ENCODE results near the gene KLHDC9. TPM values are rescaled to one million over a fixed set of nuclear protein-coding genes. Genes with fewer than 3 reads are reported as not detected.

The KLHDC9 gene
- polyA plus RNA-seq, 1 experiment, result 5.8 TPM

DNA sequence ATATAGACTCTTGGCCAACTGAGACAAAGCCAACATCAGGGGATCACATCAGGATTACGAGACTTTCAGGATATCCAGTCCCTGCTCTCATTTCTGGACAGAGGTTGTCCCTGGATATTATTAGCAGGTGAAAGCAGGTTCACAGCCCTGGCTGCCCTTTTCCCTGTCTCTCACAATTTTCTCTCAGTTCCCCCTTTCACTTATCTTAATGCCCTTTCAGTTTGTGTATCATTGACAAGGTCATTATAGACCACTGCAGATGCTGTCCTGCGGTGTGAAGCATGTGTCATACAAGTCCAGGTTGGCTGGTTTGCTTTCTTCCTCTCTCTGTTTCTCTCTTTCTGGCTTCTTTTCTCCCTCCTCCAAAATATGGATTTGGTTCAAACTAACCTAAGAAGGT is 2.1 kb upstream of the KLHDC9 start:
- POLR2A ChIA-PET, result no interaction called here
- CTCF ChIA-PET, result interaction anchor here (1.0 to 8.9 kb wide), 10 partner anchors 10 to 125 kb away, joined by 4 to 132 read pairs (median 39); partner anchors contain the start of genes ARHGAP30, DEDD, NECTIN4 and NIT1
- H3K36me3 ChIP-seq (ENCODE audit: control insufficient read depth, insufficient read depth, low read length), result 0 out of 2 replicates have a peak, but pooled peaks cover 1% of the 10 kb centered on the region
- TF ChIP-seq, protein P1, sequence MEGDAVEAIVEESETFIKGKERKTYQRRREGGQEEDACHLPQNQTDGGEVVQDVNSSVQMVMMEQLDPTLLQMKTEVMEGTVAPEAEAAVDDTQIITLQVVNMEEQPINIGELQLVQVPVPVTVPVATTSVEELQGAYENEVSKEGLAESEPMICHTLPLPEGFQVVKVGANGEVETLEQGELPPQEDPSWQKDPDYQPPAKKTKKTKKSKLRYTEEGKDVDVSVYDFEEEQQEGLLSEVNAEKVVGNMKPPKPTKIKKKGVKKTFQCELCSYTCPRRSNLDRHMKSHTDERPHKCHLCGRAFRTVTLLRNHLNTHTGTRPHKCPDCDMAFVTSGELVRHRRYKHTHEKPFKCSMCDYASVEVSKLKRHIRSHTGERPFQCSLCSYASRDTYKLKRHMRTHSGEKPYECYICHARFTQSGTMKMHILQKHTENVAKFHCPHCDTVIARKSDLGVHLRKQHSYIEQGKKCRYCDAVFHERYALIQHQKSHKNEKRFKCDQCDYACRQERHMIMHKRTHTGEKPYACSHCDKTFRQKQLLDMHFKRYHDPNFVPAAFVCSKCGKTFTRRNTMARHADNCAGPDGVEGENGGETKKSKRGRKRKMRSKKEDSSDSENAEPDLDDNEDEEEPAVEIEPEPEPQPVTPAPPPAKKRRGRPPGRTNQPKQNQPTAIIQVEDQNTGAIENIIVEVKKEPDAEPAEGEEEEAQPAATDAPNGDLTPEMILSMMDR (IDR thresholded peaks at IDR 0.05; ENCODE audit: insufficient read depth, low read depth, low read length), result no peak
- no peaks in the 10 kb centered on the region for H3K27me3 ChIP-seq (ENCODE audit: control insufficient read depth, insufficient read depth, low read length)
- DNase-seq (ENCODE audit: low read depth), result no peak
- no peak overlapping the region for H3K4me3 ChIP-seq (ENCODE audit: low read depth, low read length)

GRCh38 chr1:161096530-161096929 is 1.6 kb upstream of the KLHDC9 start:
- POLR2A ChIA-PET, result no interaction called here
- DNase-seq (ENCODE audit: low read depth), result no peak
- Histone ChIP-seq H3K27me3 (ENCODE audit: control insufficient read depth, insufficient read depth, low read length) (no peaks in the 10 kb centered on the region), H3K4me3 (ENCODE audit: low read depth, low read length) (no peak overlapping the region), H3K36me3 (ENCODE audit: control insufficient read depth, insufficient read depth, low read length) (0 out of 2 replicates have a peak, but pooled peaks cover 1% of the 10 kb centered on the region)
- TF ChIP-seq, protein P1 (IDR thresholded peaks at IDR 0.05; ENCODE audit: insufficient read depth, low read depth, low read length), result no peak
- CTCF ChIA-PET, result interaction anchor here (1.0 to 8.9 kb wide), 16 partner anchors 11 to 371 kb away, joined by 3 to 132 read pairs (median 11); partner anchors contain the start of genes ARHGAP30, DEDD, F11R and NECTIN4

GRCh38 chr1:161099090-161099802 is 1.1 kb downstream of the KLHDC9 start:
- DNase-seq (ENCODE audit: low read depth), result no peak
- no peak overlapping the region for H3K4me3 ChIP-seq (ENCODE audit: low read depth, low read length)
- POLR2A ChIA-PET, result no interaction called here
- peaks cover 6% of the 10 kb centered on the region for H3K36me3 ChIP-seq (ENCODE audit: control insufficient read depth, insufficient read depth, low read length)
- H3K27me3 ChIP-seq (ENCODE audit: control insufficient read depth, insufficient read depth, low read length), result no peaks in the 10 kb centered on the region
- TF ChIP-seq, protein P1 (IDR thresholded peaks at IDR 0.05; ENCODE audit: insufficient read depth, low read depth, low read length), result no peak
- CTCF ChIA-PET, result interaction anchor here (2.5 to 8.9 kb wide), 8 partner anchors 9 to 107 kb away, joined by 12 to 132 read pairs (median 47); partner anchors contain the start of genes ARHGAP30, DEDD, NECTIN4 and USF1

DNA sequence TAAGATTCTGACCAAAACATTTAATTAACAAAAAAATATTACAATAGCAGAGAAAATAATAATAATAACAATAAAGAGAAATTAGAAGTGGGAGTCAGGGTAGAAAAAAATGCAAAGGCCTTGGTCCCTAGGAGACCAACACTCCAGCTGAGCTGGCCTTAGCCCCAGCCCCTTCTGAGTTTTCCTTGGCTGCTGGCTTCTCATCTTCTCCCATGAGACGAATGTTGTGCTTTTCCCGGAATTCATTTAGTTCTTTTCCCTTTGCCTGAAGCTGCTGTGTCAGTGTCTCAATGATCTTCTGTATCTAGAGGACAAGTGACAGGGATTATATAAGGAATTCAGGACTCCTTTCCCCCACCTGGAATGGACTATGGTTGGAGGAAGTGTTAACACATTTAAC is 2.4 kb downstream of the KLHDC9 start:
- no peaks in the 10 kb centered on the region for H3K27me3 ChIP-seq (ENCODE audit: control insufficient read depth, insufficient read depth, low read length)
- TF ChIP-seq, protein P1 (IDR thresholded peaks at IDR 0.05; ENCODE audit: insufficient read depth, low read depth, low read length), result no peak
- CTCF ChIA-PET, result interaction anchor here (1.0 to 8.9 kb wide), 5 partner anchors 25 to 102 kb away, joined by 3 to 132 read pairs (median 46); partner anchors contain the start of genes ARHGAP30, F11R and USF1
- H3K4me3 ChIP-seq (ENCODE audit: low read depth, low read length), result no peak overlapping the region
- H3K36me3 ChIP-seq (ENCODE audit: control insufficient read depth, insufficient read depth, low read length), result peaks cover 6% of the 10 kb centered on the region
- POLR2A ChIA-PET, result no interaction called here
- no peak for DNase-seq (ENCODE audit: low read depth)

DNA sequence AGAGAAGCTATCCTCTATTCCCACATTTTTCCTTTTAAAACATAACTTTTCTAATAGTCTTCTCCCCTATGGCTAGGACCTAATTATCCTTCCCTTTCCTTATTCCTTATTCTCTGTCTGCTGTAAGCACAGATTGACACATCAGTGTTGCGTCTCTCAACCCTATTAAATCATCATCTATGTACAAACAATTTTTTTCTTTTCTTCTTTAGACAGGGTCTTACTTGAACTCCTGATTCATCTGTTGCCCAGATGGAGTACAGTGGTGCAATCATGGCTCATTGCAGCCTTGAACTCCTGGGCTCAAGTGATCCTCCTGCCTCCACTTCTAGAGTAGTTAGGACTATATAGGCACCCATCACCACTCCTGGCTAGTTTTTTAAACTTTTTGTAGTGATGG is 8.3 kb downstream of the KLHDC9 start:
- Histone ChIP-seq H3K4me3 (ENCODE audit: low read depth, low read length) (no peak overlapping the region), H3K27me3 (ENCODE audit: control insufficient read depth, insufficient read depth, low read length) (no peaks in the 10 kb centered on the region), H3K36me3 (ENCODE audit: control insufficient read depth, insufficient read depth, low read length) (peaks cover 5% of the 10 kb centered on the region)
- ChIA-PET POLR2A (no interaction called here), CTCF (interaction anchor here (1.7 to 2.7 kb wide), 3 partner anchors 9 to 109 kb away, joined by 3 to 9 read pairs (median 8); partner anchors contain the start of gene KLHDC9)
- TF ChIP-seq, protein P1 (IDR thresholded peaks at IDR 0.05; ENCODE audit: insufficient read depth, low read depth, low read length), result no peak
- no peak for DNase-seq (ENCODE audit: low read depth)
